GM04504 (cell line): ENCODE measurements around the gene SAMD9L.
A peak's percentile ranks its signal among the peaks of the same experiment; 100 is the strongest.

ENCODE experiments used
- DNase-seq: peaks from one replicate; pipeline ENCODE4 v3.0.0-alpha.2; 2012; ENCODE audit warnings: low read depth

SAMD9L gene

GRCh38 chr7:93148144-93148543 lies at the start of gene SAMD9L:
SAMD9L (minus strand) TSS chr7:93148385; CDS start chr7:93135971, 12,414 bp downstream.
- no peak for DNase-seq

- DNase-seq: no peak
Observed at GRCh38 chr7:93196336-93196735, 48.2 kb upstream of the SAMD9L start.

- DNase-seq: peak; percentile 3
Observed at GRCh38 chr7:93194386-93194785, 46.2 kb upstream of the SAMD9L start.

GRCh38 chr7:93188870-93189634 lies 40.9 kb upstream of the SAMD9L start:
- no peak for DNase-seq

GRCh38 chr7:93185303-93186027 lies 37.3 kb upstream of the SAMD9L start:
- DNase-seq: peak; percentile 6

GRCh38 chr7:93179173-93179572 lies 31.0 kb upstream of the SAMD9L start:
- DNase-seq: no peak

- DNase-seq: no peak
Observed at GRCh38 chr7:93178213-93178612, 30.0 kb upstream of the SAMD9L start.

GRCh38 chr7:93176992-93177580 lies 28.9 kb upstream of the SAMD9L start:
- DNase-seq: no peak

GRCh38 chr7:93175219-93175618 lies 27.0 kb upstream of the SAMD9L start:
- DNase-seq: no peak

- no peak for DNase-seq
Observed at GRCh38 chr7:93172683-93173082, 24.5 kb upstream of the SAMD9L start.

GRCh38 chr7:93171606-93172226 lies 23.5 kb upstream of the SAMD9L start:
- DNase-seq: no peak

GRCh38 chr7:93165447-93165846 lies 17.3 kb upstream of the SAMD9L start:
- no peak for DNase-seq

- DNase-seq: no peak
Observed at GRCh38 chr7:93164766-93165165, 16.6 kb upstream of the SAMD9L start.

GRCh38 chr7:93161181-93161762 lies 13.1 kb upstream of the SAMD9L start:
- DNase-seq: no peak

GRCh38 chr7:93160410-93160809 lies 12.2 kb upstream of the SAMD9L start:
- DNase-seq: no peak

GRCh38 chr7:93159490-93159889 lies 11.3 kb upstream of the SAMD9L start:
- no peak for DNase-seq

- no peak for DNase-seq
Observed at GRCh38 chr7:93156884-93157283, 8.7 kb upstream of the SAMD9L start.

GRCh38 chr7:93150200-93150835 lies 2.1 kb upstream of the SAMD9L start:
- DNase-seq: no peak

- DNase-seq: no peak
Observed at GRCh38 chr7:93148727-93149126, 542 bp upstream of the SAMD9L start.

- DNase-seq: no peak
Observed at GRCh38 chr7:93147363-93147762, 822 bp downstream of the SAMD9L start.

GRCh38 chr7:93146472-93147141 lies 1.6 kb downstream of the SAMD9L start:
- no peak for DNase-seq
